GM18909 (cell line): ENCODE data around the gene CLASRP.

ENCODE experiments used
- ATAC-seq: cut with Tn5 transposase; IDR thresholded peaks from one replicate; pipeline ENCODE4 v1.9.1; 2021; ENCODE audit warnings: mild to moderate bottlenecking; ENCODE audit not compliant: unreplicated experiment, poor library complexity

The CLASRP gene

GRCh38 chr19:45059258-45059965 lies 20.6 kb downstream of the CLASRP start:
- no peak for ATAC-seq

GRCh38 chr19:45061965-45062364 lies 23.1 kb downstream of the CLASRP start:
- ATAC-seq: no peak

GRCh38 chr19:45063851-45064801 lies 25.3 kb downstream of the CLASRP start:
- ATAC-seq: no peak

DNA sequence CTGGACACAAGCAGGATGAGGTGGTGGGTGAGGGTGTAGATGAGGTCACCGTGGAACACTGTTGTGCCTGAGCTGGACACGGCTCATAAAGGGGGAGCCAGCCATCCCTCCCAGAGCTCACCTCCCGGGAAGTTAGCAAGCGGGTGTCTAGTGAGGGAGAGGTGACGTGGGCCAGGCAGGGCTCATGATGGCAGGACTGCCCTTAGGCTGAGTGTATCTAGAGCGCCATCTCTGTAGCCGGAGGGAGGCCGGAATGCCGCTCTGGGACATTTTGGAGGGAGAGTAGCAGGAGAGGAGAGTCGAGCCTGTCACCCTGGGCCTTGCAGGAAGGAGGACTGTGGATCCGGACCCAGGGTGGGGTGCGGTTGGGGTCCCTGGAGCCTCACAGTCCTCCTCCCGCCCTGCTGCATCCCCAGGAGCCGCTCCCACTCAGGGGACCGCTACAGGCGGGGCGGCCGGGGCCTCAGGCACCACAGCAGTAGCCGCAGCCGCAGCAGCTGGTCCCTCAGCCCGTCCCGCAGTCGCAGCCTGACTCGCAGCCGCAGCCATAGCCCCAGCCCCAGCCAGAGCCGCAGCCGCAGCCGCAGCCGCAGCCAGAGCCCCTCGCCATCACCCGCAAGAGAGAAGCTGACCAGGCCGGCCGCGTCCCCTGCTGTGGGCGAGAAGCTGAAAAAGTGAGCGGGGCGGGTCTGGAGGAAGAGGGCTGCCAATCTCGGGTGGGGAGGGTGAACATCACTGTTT lies 28.2 kb downstream of the CLASRP start:
- no peak for ATAC-seq

DNA sequence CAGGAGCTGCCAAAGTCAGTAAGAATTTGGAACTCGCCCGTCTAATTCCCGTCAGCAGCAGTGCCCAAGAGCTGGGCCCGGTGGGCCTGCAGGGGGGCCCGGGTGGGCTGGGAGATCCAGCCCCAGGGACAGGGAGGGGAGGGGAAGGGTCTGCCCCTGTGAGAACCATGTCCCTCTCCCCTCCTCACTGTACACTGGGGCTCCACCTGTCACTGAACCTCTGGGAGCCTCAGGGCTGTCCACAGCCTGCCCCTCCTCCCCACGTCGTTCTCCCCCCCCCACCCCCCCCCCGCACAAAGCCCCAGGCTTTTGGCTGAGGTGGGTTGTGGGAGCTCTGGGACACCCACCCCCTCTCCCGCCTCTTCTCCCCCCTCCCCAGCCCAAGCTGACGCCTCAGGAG lies 29.2 kb downstream of the CLASRP start:
- ATAC-seq: no peak

GRCh38 chr19:45069056-45069455 lies 30.2 kb downstream of the CLASRP start:
- ATAC-seq: no peak

DNA sequence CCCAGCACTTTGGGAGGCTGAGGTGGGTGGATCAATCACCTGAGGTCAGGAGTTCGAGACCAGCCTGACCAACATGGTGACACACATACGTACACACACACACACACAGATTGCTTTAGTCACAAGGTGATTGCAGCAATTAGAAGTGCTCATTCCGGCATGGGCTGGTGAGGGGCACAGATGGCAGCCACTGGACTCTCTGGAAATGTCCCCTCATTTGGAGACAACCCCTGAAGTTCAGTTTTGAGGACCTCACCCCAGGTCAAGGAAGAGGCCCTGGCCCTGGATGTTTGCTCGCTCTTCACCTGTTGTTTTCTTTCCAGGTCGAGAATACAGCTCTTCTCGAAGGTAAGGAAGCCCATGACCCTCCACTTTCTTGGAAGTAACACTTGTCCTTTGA lies 31.4 kb downstream of the CLASRP start:
- ATAC-seq: no peak

- ATAC-seq: no peak
These were observed 32.2 kb downstream of the CLASRP start for GRCh38 chr19:45070861-45071544.

GRCh38 chr19:45071545-45071938 lies 32.7 kb downstream of the CLASRP start:
- ATAC-seq: no peak

DNA sequence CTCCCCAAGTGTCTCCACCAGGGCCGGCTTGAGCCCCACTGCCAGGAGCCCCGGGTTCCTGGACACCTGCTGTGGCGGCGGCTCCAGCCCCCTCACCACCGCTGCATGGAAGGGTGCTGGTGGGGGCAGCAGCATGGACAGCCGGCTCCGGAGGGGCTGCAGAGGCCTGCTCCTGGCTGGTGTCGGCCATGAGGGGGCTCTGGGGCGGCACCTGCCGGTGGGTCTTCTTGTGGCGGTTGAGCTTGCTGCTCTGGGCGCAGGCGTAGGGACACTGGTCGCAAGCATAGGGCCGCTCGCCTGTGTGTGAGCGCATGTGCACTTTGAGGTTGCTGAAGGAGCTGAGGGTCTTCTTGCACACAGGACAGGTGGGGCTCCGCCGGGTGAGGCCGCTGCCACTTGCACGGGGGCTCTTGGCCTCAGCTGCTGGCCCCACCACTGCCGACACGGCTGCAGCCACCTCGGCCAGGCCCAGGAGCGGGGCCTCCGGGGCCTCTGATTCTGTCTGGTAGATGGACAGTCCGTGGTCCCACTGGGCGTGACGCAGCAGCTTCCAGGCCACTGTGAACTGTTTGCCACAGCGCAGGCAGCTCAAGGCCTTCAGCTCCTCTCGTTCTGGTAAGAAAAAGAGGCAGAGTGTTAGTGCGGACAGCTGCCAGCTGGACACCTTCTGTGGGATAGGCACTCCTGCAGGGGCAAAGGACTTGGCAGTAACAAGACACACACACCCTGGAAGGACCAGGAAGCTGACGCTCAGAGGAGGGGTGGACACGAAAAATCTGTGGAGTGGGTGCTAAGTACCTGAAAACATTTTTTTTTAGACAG lies 33.3 kb downstream of the CLASRP start:
- no peak for ATAC-seq

- no peak for ATAC-seq
These were observed 36.0 kb downstream of the CLASRP start for GRCh38 chr19:45074744-45075300.

- peak; percentile 58 for ATAC-seq
These were observed 36.6 kb downstream of the CLASRP start for GRCh38 chr19:45075301-45076028.

GRCh38 chr19:45076029-45076850 lies 37.4 kb downstream of the CLASRP start, which contains the start of gene ZNF296:
Gene ZNF296, minus strand, starts transcription at chr19:45076478. Its CDS starts 105 bp downstream, at chr19:45076373.
- peak; percentile 44 for ATAC-seq

- ATAC-seq: no peak
These were observed 38.2 kb downstream of the CLASRP start for GRCh38 chr19:45076851-45077730.

- ATAC-seq: no peak
These were observed 39.7 kb downstream of the CLASRP start for GRCh38 chr19:45078390-45079062.
